ENCODE measurements around the gene TRIM62.

GRCh38 chr1:33224166-33224707 is 42.4 kb upstream of the TRIM62 start:
- TF ChIP-seq CTCF (IDR thresholded peaks at IDR 0.05) (no peak), POLR2AphosphoS5 (IDR thresholded peaks at IDR 0.05) (no peak), POLR2A (IDR thresholded peaks at IDR 0.05) (no peak)
